Loucy (cell line): ENCODE results near the gene MYO1D.

Source experiments
- H2AFZ ChIP-seq: fragments of 200-600 bp; sonication (generic); 2 replicates; pipeline ENCODE4 v1.6.0; 2016; ENCODE audit warnings: antibody characterized with exemption, mild to moderate bottlenecking, low read length, moderate library complexity
- H3F3A ChIP-seq: fragments of 200-600 bp; 2 replicates; pipeline ENCODE4 v1.6.0; 2016; ENCODE audit warnings: antibody characterized with exemption, low read depth, mild to moderate bottlenecking
- H3K27me3 ChIP-seq: fragments of 200-600 bp; sonication (generic); 2 replicates; pipeline ENCODE4 v1.6.1; 2014; ENCODE audit warnings: low read length, mild to moderate bottlenecking; ENCODE audit not compliant: insufficient read depth, poor library complexity, severe bottlenecking
- H3K36me3 ChIP-seq: fragments of 200-600 bp; sonication (generic); 2 replicates; pipeline ENCODE4 v1.6.1; 2016; ENCODE audit warnings: low read length; ENCODE audit not compliant: insufficient read depth
- H3K4me1 ChIP-seq: fragments of 200-600 bp; sonication (generic); 2 replicates; pipeline ENCODE4 v1.5.1; 2014; ENCODE audit warnings: low read length, mild to moderate bottlenecking; ENCODE audit not compliant: insufficient read depth, poor library complexity, severe bottlenecking
- H3K4me2 ChIP-seq: fragments of 200-600 bp; sonication (generic); 2 replicates; pipeline ENCODE4 v1.6.0; 2014; ENCODE audit warnings: antibody characterized with exemption, low read length, low read depth, mild to moderate bottlenecking; ENCODE audit not compliant: poor library complexity, severe bottlenecking
- H3K4me3 ChIP-seq: fragments of 200-600 bp; sonication (generic); 2 replicates; pipeline ENCODE4 v1.5.1; 2014; ENCODE audit warnings: low read length, mild to moderate bottlenecking, mixed read lengths; ENCODE audit not compliant: poor library complexity, severe bottlenecking
- H3K79me2 ChIP-seq: fragments of 200-600 bp; sonication (generic); 2 replicates; pipeline ENCODE4 v1.6.1; 2014; ENCODE audit warnings: low read length; ENCODE audit not compliant: insufficient read depth
- H3K9ac ChIP-seq: fragments of 200-600 bp; sonication (generic); 2 replicates; pipeline ENCODE4 v1.6.0; 2014; ENCODE audit warnings: mild to moderate bottlenecking, low read depth, low read length, moderate library complexity; ENCODE audit not compliant: poor library complexity, severe bottlenecking
- H3K9me2 ChIP-seq: fragments of 200-600 bp; sonication (generic); replicated peaks from 2 replicates; pipeline ENCODE4 v1.6.1; 2016; ENCODE audit warnings: low read depth, low read length, mixed read lengths
- H3K9me3 ChIP-seq: fragments of 200-600 bp; sonication (generic); 2 replicates; pipeline ENCODE4 v1.6.1; 2014; ENCODE audit warnings: mild to moderate bottlenecking, antibody characterized with exemption, low read length, low read depth; ENCODE audit not compliant: insufficient read depth
- H4K20me1 ChIP-seq: fragments of 200-600 bp; sonication (generic); 2 replicates; pipeline ENCODE4 v1.6.0; 2014; ENCODE audit warnings: antibody characterized with exemption, low read length, mild to moderate bottlenecking; ENCODE audit not compliant: insufficient read depth, poor library complexity, severe bottlenecking
- CTCF ChIP-seq: fragments of 200-600 bp; sonication (generic); conservative IDR thresholded peaks from 2 replicates; pipeline ENCODE4 v1.5.1; 2014; ENCODE audit warnings: mild to moderate bottlenecking, antibody characterized with exemption, low read length
- EZH2phosphoT487 ChIP-seq: fragments of 200-600 bp; IDR thresholded peaks from 2 replicates; pipeline ENCODE4 v1.6.1; 2018; ENCODE audit warnings: antibody characterized with exemption, mild to moderate bottlenecking, moderate library complexity, borderline replicate concordance

MYO1D gene

GRCh38 chr17:32802306-32802705 is 74.6 kb downstream of the MYO1D start:
- TF ChIP-seq CTCF, result no peak
- no peak for TF ChIP-seq EZH2phosphoT487

GRCh38 chr17:32801641-32802040 is 75.3 kb downstream of the MYO1D start:
- H2AFZ ChIP-seq, result no peak overlapping the region
- H3K9me3 ChIP-seq, result no peaks in the 10 kb centered on the region
- H3K27me3 ChIP-seq, result no peaks in the 10 kb centered on the region
- H3K79me2 ChIP-seq, result no peaks in the 10 kb centered on the region
- H3K4me3 ChIP-seq, result no peak overlapping the region
- H4K20me1 ChIP-seq, result no peaks in the 10 kb centered on the region
- TF ChIP-seq CTCF, result no peak
- TF ChIP-seq EZH2phosphoT487, result no peak
- no peak overlapping the region for H3K4me2 ChIP-seq
- H3K36me3 ChIP-seq, result no peaks in the 10 kb centered on the region
- H3K9ac ChIP-seq, result no peak overlapping the region
- no peaks in the 10 kb centered on the region for H3F3A ChIP-seq
- H3K9me2 ChIP-seq, result no peaks in the 10 kb centered on the region
- no peaks in the 10 kb centered on the region for H3K4me1 ChIP-seq

More at GRCh38 chr17:32802306-32802705, 74.6 kb downstream of the MYO1D start:
- Histone ChIP-seq H3K9me3 (no peaks in the 10 kb centered on the region), H3F3A (no peaks in the 10 kb centered on the region), H3K9ac (no peak overlapping the region), H3K79me2 (no peaks in the 10 kb centered on the region), H3K4me3 (no peak overlapping the region), H4K20me1 (no peaks in the 10 kb centered on the region), H3K27me3 (no peaks in the 10 kb centered on the region), H3K36me3 (no peaks in the 10 kb centered on the region), H2AFZ (no peak overlapping the region), H3K4me1 (no peaks in the 10 kb centered on the region), H3K9me2 (no peaks in the 10 kb centered on the region), H3K4me2 (no peak overlapping the region)

- no peaks in the 10 kb centered on the region for H3F3A ChIP-seq
- no peaks in the 10 kb centered on the region for H3K36me3 ChIP-seq
- no peaks in the 10 kb centered on the region for H3K9me3 ChIP-seq
- no peak overlapping the region for H3K4me2 ChIP-seq
- H3K79me2 ChIP-seq, result no peaks in the 10 kb centered on the region
- no peak overlapping the region for H3K9ac ChIP-seq
- no peaks in the 10 kb centered on the region for H3K4me1 ChIP-seq
- no peak overlapping the region for H3K4me3 ChIP-seq
- no peaks in the 10 kb centered on the region for H3K9me2 ChIP-seq
- H4K20me1 ChIP-seq, result no peaks in the 10 kb centered on the region
- TF ChIP-seq EZH2phosphoT487 (no peak), CTCF (no peak)
- no peaks in the 10 kb centered on the region for H3K27me3 ChIP-seq
- H2AFZ ChIP-seq, result no peak overlapping the region
Measured at GRCh38 chr17:32801193-32801592, 75.7 kb downstream of the MYO1D start.
